IMR-90 (cell line): ENCODE measurements around the gene CASP8. TPM values are rescaled to one million over a fixed set of nuclear protein-coding genes. Genes with fewer than 3 reads are reported as not detected.

Experiments used
- ATAC-seq: fragments of 200-7000 bp; cut with Tn5 transposase; 2 replicates; pipeline ENCODE4 v1.9.1; 2020; ENCODE audit warnings: low read depth, mild to moderate bottlenecking, moderate library complexity
- BruUV-seq: library from RNA; stranded (reverse); fragments of 400-500 nt; replicated peaks from 2 replicates; lab custom pipeline; 2021; lab: Mats Ljungman, UMichigan
- CTCF ChIA-PET: fragments of 300-600 bp; formaldehyde crosslinking; extraction: SDS; loops from one replicate; lab custom pipeline; 2021; ENCODE audit warnings: antibody characterized with exemption; lab: Yijun Ruan, JAX
- POLR2A ChIA-PET: fragments of 300-600 bp; sonication (Branson Sonifier 250); formaldehyde crosslinking; loops from one replicate; lab custom pipeline; 2022; ENCODE audit warnings: antibody characterized with exemption; ENCODE audit not compliant: unreplicated experiment; lab: Charles Lee
- DNase-seq: peaks from one replicate; pipeline ENCODE4 v3.0.0; 2013
- H2AFZ ChIP-seq: replicated peaks from 2 replicates; pipeline ENCODE3; 2013; ENCODE audit warnings: low read length, mild to moderate bottlenecking; ENCODE audit not compliant: poor library complexity
- H2AK5ac ChIP-seq: 2 replicates; pipeline ENCODE4 v1.6.1; 2013; ENCODE audit warnings: low read depth, low read length, inconsistent platforms
- H2AK9ac ChIP-seq: replicated peaks from 2 replicates; pipeline ENCODE3; 2013; ENCODE audit warnings: mild to moderate bottlenecking, low read depth, low read length, moderate library complexity; ENCODE audit not compliant: poor library complexity
- H2BK120ac ChIP-seq: 2 replicates; pipeline ENCODE4 v1.6.1; 2013; ENCODE audit warnings: low read depth, low read length, inconsistent platforms
- H2BK15ac ChIP-seq: 3 replicates; pipeline ENCODE4 v1.6.1; 2013; ENCODE audit warnings: low read depth, low read length, inconsistent platforms
- H2BK20ac ChIP-seq: 2 replicates; pipeline ENCODE4 v1.6.1; 2013; ENCODE audit warnings: low read depth, mild to moderate bottlenecking, inconsistent platforms, low read length, moderate library complexity
- H2BK5ac ChIP-seq: 2 replicates; pipeline ENCODE4 v1.6.1; 2013; ENCODE audit warnings: mild to moderate bottlenecking, low read depth, low read length, inconsistent platforms; ENCODE audit not compliant: poor library complexity, severe bottlenecking
- H3K14ac ChIP-seq: replicated peaks from 2 replicates; pipeline ENCODE4 v1.6.1; 2013; ENCODE audit warnings: low read depth, low read length, inconsistent platforms
- H3K18ac ChIP-seq: 2 replicates; pipeline ENCODE4 v1.6.1; 2013; ENCODE audit warnings: low read depth, low read length, control low read depth
- H3K23ac ChIP-seq: 2 replicates; pipeline ENCODE4 v1.6.1; 2013; ENCODE audit warnings: low read depth, low read length, inconsistent platforms
- H3K27ac ChIP-seq: 2 replicates; pipeline ENCODE4 v1.5.1; 2013; ENCODE audit warnings: mild to moderate bottlenecking, control low read depth, low read length; ENCODE audit not compliant: insufficient read depth
- H3K27me3 ChIP-seq: 2 replicates; pipeline ENCODE4 v1.6.1; 2013; ENCODE audit warnings: low read length; ENCODE audit not compliant: control insufficient read depth, insufficient read depth
- H3K36me3 ChIP-seq: 2 replicates; pipeline ENCODE4 v1.6.1; 2013; ENCODE audit warnings: low read length, mixed read lengths; ENCODE audit not compliant: control insufficient read depth, insufficient read depth
- H3K4ac ChIP-seq: 2 replicates; pipeline ENCODE4 v1.6.1; 2013; ENCODE audit warnings: low read depth, low read length, inconsistent platforms
- H3K4me1 ChIP-seq: 2 replicates; pipeline ENCODE4 v1.6.1; 2013; ENCODE audit warnings: low read length, mixed read lengths; ENCODE audit not compliant: control insufficient read depth, insufficient read depth
- H3K4me2 ChIP-seq: 2 replicates; pipeline ENCODE4 v1.6.1; 2013; ENCODE audit warnings: low read depth, mild to moderate bottlenecking, control low read depth, low read length, moderate library complexity
- H3K4me3 ChIP-seq: 2 replicates; pipeline ENCODE4 v1.5.1; 2013; ENCODE audit warnings: low read depth, mild to moderate bottlenecking, control low read depth, low read length, moderate library complexity; ENCODE audit not compliant: insufficient read depth
- H3K56ac ChIP-seq: 2 replicates; pipeline ENCODE4 v1.6.1; 2013; ENCODE audit warnings: low read length, inconsistent platforms; ENCODE audit not compliant: insufficient read depth; ENCODE audit errors: extremely low read depth
- H3K79me1 ChIP-seq, 2 experiments: 2 replicates each; pipeline ENCODE4 v1.6.1; 2013; ENCODE audit warnings: low read length in 2 of 2, inconsistent platforms in 1 of 2, low read depth in 1 of 2
- H3K9ac ChIP-seq: 2 replicates; pipeline ENCODE4 v1.6.1; 2013; ENCODE audit warnings: low read depth, low read length, control low read depth
- H3K9me1 ChIP-seq: 2 replicates; pipeline ENCODE4 v1.6.1; 2013; ENCODE audit warnings: low read length, inconsistent platforms; ENCODE audit not compliant: insufficient read depth
- H3K9me3 ChIP-seq: 2 replicates; pipeline ENCODE4 v1.6.1; 2013; ENCODE audit warnings: low read length; ENCODE audit not compliant: control insufficient read depth, insufficient read depth
- H4K20me1 ChIP-seq: 2 replicates; pipeline ENCODE4 v1.6.1; 2013; ENCODE audit warnings: low read length, inconsistent platforms; ENCODE audit not compliant: insufficient read depth
- H4K5ac ChIP-seq: 2 replicates; pipeline ENCODE4 v1.6.1; 2013; ENCODE audit warnings: mild to moderate bottlenecking, low read depth, low read length, control low read depth
- H4K8ac ChIP-seq, 2 experiments: 2 replicates each; pipeline ENCODE4 v1.6.1; 2013; ENCODE audit warnings: low read depth in 2 of 2, low read length in 2 of 2, control low read depth in 1 of 2, inconsistent platforms in 1 of 2
- H4K91ac ChIP-seq: 2 replicates; pipeline ENCODE4 v1.6.1; 2013; ENCODE audit warnings: low read depth, low read length, inconsistent platforms; ENCODE audit not compliant: insufficient read depth
- BHLHE40 ChIP-seq: fragments of 150-350 bp; IDR thresholded peaks from 2 replicates; pipeline ENCODE4 v1.6.1; 2016; ENCODE audit warnings: mild to moderate bottlenecking, low read depth, low read length
- CHD1 ChIP-seq: IDR thresholded peaks from 2 replicates; pipeline ENCODE4 v1.6.1; 2012; ENCODE audit warnings: low read depth, low read length, improper control_type of control experiment
- FOS ChIP-seq: fragments of 150-350 bp; IDR thresholded peaks from 2 replicates; pipeline ENCODE4 v1.6.1; 2016; ENCODE audit warnings: low read depth, low read length
- MAFK ChIP-seq: IDR thresholded peaks from 2 replicates; pipeline ENCODE4 v1.6.1; 2012; ENCODE audit warnings: low read depth, low read length, improper control_type of control experiment
- MAZ ChIP-seq: IDR thresholded peaks from 2 replicates; pipeline ENCODE4 v1.6.1; 2012; ENCODE audit warnings: low read depth, mild to moderate bottlenecking, low read length, improper control_type of control experiment, moderate library complexity, borderline replicate concordance
- MXI1 ChIP-seq: IDR thresholded peaks from 2 replicates; pipeline ENCODE4 v1.6.1; 2012; ENCODE audit warnings: low read depth, mild to moderate bottlenecking, low read length, moderate library complexity, borderline replicate concordance
- NFE2L2 ChIP-seq: fragments of 150-350 bp; IDR thresholded peaks from 2 replicates; pipeline ENCODE4 v1.6.1; 2016; ENCODE audit warnings: low read depth, mild to moderate bottlenecking, low read length
- POLR2A ChIP-seq: IDR thresholded peaks from 2 replicates; pipeline ENCODE4 v1.6.1; 2012; ENCODE audit warnings: mild to moderate bottlenecking, low read depth, low read length
- RAD21 ChIP-seq: IDR thresholded peaks from 2 replicates; pipeline ENCODE4 v1.6.1; 2012; ENCODE audit warnings: low read length, improper control_type of control experiment
- RCOR1 ChIP-seq: IDR thresholded peaks from 2 replicates; pipeline ENCODE4 v1.6.1; 2012; ENCODE audit warnings: mild to moderate bottlenecking, low read length, improper control_type of control experiment; ENCODE audit not compliant: insufficient replicate concordance
- RFX5 ChIP-seq: IDR thresholded peaks from 2 replicates; pipeline ENCODE4 v1.8.0; 2012; ENCODE audit warnings: low read depth, mild to moderate bottlenecking, low read length, moderate library complexity
- WGBS, 2 experiments: methylation state at CpG; one replicate each; pipeline versions ENCODE4 v1.1.5 to v1.1.7; 2013; ENCODE audit warnings: missing lambda C conversion rate in 2 of 2; ENCODE audit not compliant: insufficient read length in 1 of 2; ENCODE audit errors: extremely low coverage in 2 of 2; 5-methylcytosine and 5-hydroxymethylcytosine counted together
- dilution Hi-C: fragments of 300-500 bp; cut with HindIII; formaldehyde crosslinking; loops from one replicate; pipeline ENCODE4 v1.14.3; 2018; ENCODE audit warnings: low sequenced_read_pairs; ENCODE audit not compliant: unreplicated experiment
- in situ Hi-C: fragments of 300-500 bp; cut with MboI; formaldehyde crosslinking; loops from 3 replicates; pipeline ENCODE4 v1.14.3; 2019; ENCODE audit warnings: low sequenced_read_pairs, inconsistent platforms, mixed read lengths
- intact Hi-C: fragments of 100-400 bp; cut with micrococcal nuclease; formaldehyde crosslinking; loops from 2 replicates; pipeline ENCODE4 v1.10.0; 2022
- polyA plus RNA-seq, 3 experiments: library from polyadenylated mRNA; depleted of rRNA; stranded (reverse); fragments of >200 nt; gene quantifications; 2 replicates each; pipeline ENCODE4 v1.2.3, GENCODE V29; 2012; ENCODE audit warnings: low replicate concordance in 1 of 3
- total RNA-seq: library from RNA; depleted of rRNA; stranded (reverse); fragments of >200 nt; gene quantifications from 2 replicates; pipeline ENCODE4 v1.2.3, GENCODE V29; 2012
- TF ChIP-seq, protein P1 (sequence below): fragments of 150-350 bp; IDR thresholded peaks from 2 replicates; pipeline ENCODE4 v1.6.1; 2017; ENCODE audit warnings: mild to moderate bottlenecking, antibody characterized with exemption, low read length, low read depth
- TF ChIP-seq, protein P2 (sequence below): fragments of 150-350 bp; IDR thresholded peaks from 2 replicates; pipeline ENCODE4 v1.6.1; 2016; ENCODE audit warnings: low read depth, mild to moderate bottlenecking, low read length, moderate library complexity, borderline replicate concordance

CASP8 gene
- total and polyA plus RNA-seq, 2 of the 4 experiments (the other 2 are of a cell fraction): 13.1 to 17.0 TPM

DNA sequence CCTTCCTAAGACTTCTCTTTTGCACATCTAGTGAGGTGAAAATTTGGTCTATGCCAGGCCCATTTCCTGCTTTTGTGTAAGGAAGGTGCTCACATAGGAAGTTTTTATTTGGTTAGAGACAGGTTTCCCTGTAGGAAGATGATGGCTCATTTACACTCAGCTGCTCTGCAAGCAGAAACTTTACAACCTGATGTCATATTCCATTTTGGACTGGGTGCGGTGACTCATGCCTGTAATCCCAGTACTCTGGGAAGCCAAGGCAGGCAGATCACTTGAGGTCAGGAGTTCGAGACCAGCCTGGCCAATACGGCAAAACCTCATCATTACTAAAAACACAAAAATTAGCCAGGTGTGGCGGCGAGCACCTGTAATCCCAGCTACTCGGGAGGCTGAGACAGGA is 41.6 kb upstream of the CASP8 start:
- intact Hi-C loops (no loop called here), dilution Hi-C loops (no loop called here), in situ Hi-C loops (no loop called here)
- peak; percentile 41 for DNase-seq
- H3K79me1 ChIP-seq: no peaks in the 10 kb centered on the region
- H4K5ac ChIP-seq: no peak overlapping the region
- no peak overlapping the region for H4K8ac ChIP-seq
- no peak overlapping the region for H3K4me3 ChIP-seq
- 90% methylated on average over 5 of the region's 6 CpGs; no CpG with 5 or more reads in 1 of the 2 experiments for WGBS, 2 experiments
- H2AK5ac ChIP-seq: no peak overlapping the region
- no peak for ATAC-seq
- H2BK20ac ChIP-seq: no peak overlapping the region
- H2BK120ac ChIP-seq: no peak overlapping the region
- H3K4ac ChIP-seq: no peak overlapping the region
- no peaks in the 10 kb centered on the region for H3K9me3 ChIP-seq
- no peak overlapping the region for H2AK9ac ChIP-seq
- H3K27ac ChIP-seq: no peak overlapping the region
- H2BK5ac ChIP-seq: no peak overlapping the region
- H3K9me1 ChIP-seq: no peaks in the 10 kb centered on the region
- no peaks in the 10 kb centered on the region for H3K4me1 ChIP-seq
- BruUV-seq: no TSS peak
- TF ChIP-seq RAD21: no peak
- TF ChIP-seq MAFK: no peak
- no peak for TF ChIP-seq CHD1
- TF ChIP-seq NFE2L2: no peak
- TF ChIP-seq MAZ: no peak
- TF ChIP-seq, protein P1, sequence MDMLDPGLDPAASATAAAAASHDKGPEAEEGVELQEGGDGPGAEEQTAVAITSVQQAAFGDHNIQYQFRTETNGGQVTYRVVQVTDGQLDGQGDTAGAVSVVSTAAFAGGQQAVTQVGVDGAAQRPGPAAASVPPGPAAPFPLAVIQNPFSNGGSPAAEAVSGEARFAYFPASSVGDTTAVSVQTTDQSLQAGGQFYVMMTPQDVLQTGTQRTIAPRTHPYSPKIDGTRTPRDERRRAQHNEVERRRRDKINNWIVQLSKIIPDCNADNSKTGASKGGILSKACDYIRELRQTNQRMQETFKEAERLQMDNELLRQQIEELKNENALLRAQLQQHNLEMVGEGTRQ: no peak
- TF ChIP-seq BHLHE40: no peak
- TF ChIP-seq FOS: no peak
- no peak for TF ChIP-seq MXI1
- TF ChIP-seq RFX5: no peak
- no peak for TF ChIP-seq RCOR1
- TF ChIP-seq POLR2A: no peak
- TF ChIP-seq, protein P2, sequence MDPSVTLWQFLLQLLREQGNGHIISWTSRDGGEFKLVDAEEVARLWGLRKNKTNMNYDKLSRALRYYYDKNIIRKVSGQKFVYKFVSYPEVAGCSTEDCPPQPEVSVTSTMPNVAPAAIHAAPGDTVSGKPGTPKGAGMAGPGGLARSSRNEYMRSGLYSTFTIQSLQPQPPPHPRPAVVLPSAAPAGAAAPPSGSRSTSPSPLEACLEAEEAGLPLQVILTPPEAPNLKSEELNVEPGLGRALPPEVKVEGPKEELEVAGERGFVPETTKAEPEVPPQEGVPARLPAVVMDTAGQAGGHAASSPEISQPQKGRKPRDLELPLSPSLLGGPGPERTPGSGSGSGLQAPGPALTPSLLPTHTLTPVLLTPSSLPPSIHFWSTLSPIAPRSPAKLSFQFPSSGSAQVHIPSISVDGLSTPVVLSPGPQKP: no peak
- H3K9ac ChIP-seq: no peak overlapping the region
- no peak overlapping the region for H3K56ac ChIP-seq
- H2BK15ac ChIP-seq: no peak overlapping the region
- H4K91ac ChIP-seq: no peak overlapping the region
- no peak overlapping the region for H3K23ac ChIP-seq
- POLR2A ChIA-PET: no interaction called here
- CTCF ChIA-PET: interaction anchor here (0.6 to 1.5 kb wide), 2 partner anchors 13 to 21 kb away, joined by 5 read pairs; no protein-coding TSS in a partner anchor
- peaks cover 2% of the 10 kb centered on the region; the same call in 1 of the 2 replicates for H3K27me3 ChIP-seq
- H2AFZ ChIP-seq: no peak overlapping the region
- no peak overlapping the region for H3K14ac ChIP-seq
- no peak overlapping the region for H3K18ac ChIP-seq
- no peaks in the 10 kb centered on the region for H3K36me3 ChIP-seq
- H4K20me1 ChIP-seq: no peaks in the 10 kb centered on the region
- H3K4me2 ChIP-seq: no peak overlapping the region
